ENCODE data around the gene MCTP1. TPM values are rescaled to one million over a fixed set of nuclear protein-coding genes. Genes with fewer than 3 reads are reported as not detected.
"Not testable (repeated sequence)": the region's sequence is repeated elsewhere in the genome, so short reads cannot be mapped to it uniquely, and the experiment has no call there.

Gene MCTP1
- total and polyA plus RNA-seq, 4 donors = 8.2 to 54.6 (median 12.3) TPM

DNA sequence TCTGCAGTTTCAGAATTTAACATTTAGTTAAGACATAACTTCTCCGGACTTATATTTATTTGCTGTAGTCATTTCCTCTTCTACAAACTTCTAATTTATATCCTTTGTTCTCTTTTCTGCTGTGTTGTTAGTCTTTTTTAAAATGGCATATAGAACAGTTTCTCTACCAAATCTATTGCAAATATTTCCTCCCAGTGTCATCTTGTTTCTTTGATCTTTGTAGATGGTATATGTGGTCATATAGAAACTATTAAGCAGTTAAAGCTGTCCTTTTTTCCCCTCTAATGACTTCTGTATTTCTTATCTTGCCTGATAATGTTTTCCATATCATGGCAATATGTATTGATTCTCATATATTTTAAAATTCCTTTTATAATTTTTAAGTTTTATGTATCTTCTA, 264.5 kb downstream of the MCTP1 start:
- H3K36me3 ChIP-seq (ENCODE audit: control insufficient read depth, insufficient read depth, low read length) = no peaks in the 10 kb centered on the region
- no peaks in the 10 kb centered on the region for H3K4me1 ChIP-seq (ENCODE audit: control insufficient read depth, insufficient read depth, low read length)
- H3K27me3 ChIP-seq (ENCODE audit: control insufficient read depth, insufficient read depth, low read length) = no peaks in the 10 kb centered on the region
- WGBS (ENCODE audit: insufficient coverage) = no CpG with 5 or more reads among the region's 1 CpG
- H3K27ac ChIP-seq (ENCODE audit: low read depth, low read length) = no peak overlapping the region
- DNase-seq (ENCODE audit: low read depth in 4 of 6, low spot score in 6 of 6) = no peak
- no peak overlapping the region for H3K4me3 ChIP-seq (ENCODE audit: low read depth, low read length)
- H3K9me3 ChIP-seq (ENCODE audit: control insufficient read depth, insufficient read depth, low read length) = no peaks in the 10 kb centered on the region

DNA sequence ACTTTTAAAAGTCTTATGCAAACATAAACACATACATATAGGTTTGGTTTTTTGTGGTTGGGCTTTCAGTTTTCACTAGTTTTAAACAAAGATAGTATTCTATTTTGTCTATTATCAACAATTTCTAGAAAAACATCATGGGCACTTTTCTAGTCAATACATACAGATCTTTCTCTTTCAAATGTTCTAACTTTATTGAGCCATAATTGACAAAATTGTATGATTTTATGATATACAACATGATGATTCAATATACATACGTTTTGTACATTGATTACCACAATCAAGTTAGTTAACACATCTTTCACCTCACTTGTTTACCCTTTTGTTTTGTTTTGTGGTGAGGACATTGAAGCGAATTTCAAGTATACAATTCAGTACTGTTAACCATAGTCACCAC, 265.9 kb downstream of the MCTP1 start:
- Histone ChIP-seq H3K4me1 (ENCODE audit: control insufficient read depth, insufficient read depth, low read length) (no peaks in the 10 kb centered on the region), H3K36me3 (ENCODE audit: control insufficient read depth, insufficient read depth, low read length) (no peaks in the 10 kb centered on the region), H3K27ac (ENCODE audit: low read depth, low read length) (no peak overlapping the region), H3K4me3 (ENCODE audit: low read depth, low read length) (no peak overlapping the region), H3K27me3 (ENCODE audit: control insufficient read depth, insufficient read depth, low read length) (no peaks in the 10 kb centered on the region), H3K9me3 (ENCODE audit: control insufficient read depth, insufficient read depth, low read length) (no peaks in the 10 kb centered on the region)
- no CpG with 5 or more reads among the region's 2 CpGs for WGBS (ENCODE audit: insufficient coverage)
- DNase-seq (ENCODE audit: low read depth in 4 of 6, low spot score in 6 of 6) = no peak

DNA sequence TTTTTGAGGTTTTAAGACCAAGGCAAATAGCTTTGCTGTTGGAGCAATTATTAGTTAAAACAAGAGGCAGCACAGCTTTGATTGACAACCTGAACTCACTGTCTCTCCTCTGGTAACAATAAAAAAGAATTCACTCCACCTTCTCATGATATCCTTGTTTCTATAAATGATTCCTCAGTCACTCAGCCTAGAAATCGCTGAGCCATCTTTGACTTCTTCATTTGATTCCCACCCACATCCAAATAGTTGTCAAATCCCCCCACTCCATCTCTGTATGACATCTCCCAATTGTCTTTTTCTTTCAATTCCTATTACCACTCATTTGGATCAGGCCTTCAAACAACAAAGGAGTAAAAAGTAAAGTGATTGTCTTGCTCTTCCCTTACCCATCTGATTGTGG, 266.4 kb downstream of the MCTP1 start:
- H3K4me3 ChIP-seq (ENCODE audit: low read depth, low read length) = no peak overlapping the region
- WGBS (ENCODE audit: insufficient coverage) = 94% methylated on average over 1 of the region's 1 CpG
- H3K27ac ChIP-seq (ENCODE audit: low read depth, low read length) = no peak overlapping the region
- DNase-seq (ENCODE audit: low read depth in 4 of 6, low spot score in 6 of 6) = no peak
- no peaks in the 10 kb centered on the region for H3K27me3 ChIP-seq (ENCODE audit: control insufficient read depth, insufficient read depth, low read length)
- H3K4me1 ChIP-seq (ENCODE audit: control insufficient read depth, insufficient read depth, low read length) = no peaks in the 10 kb centered on the region
- no peaks in the 10 kb centered on the region for H3K9me3 ChIP-seq (ENCODE audit: control insufficient read depth, insufficient read depth, low read length)
- H3K36me3 ChIP-seq (ENCODE audit: control insufficient read depth, insufficient read depth, low read length) = no peaks in the 10 kb centered on the region

DNA sequence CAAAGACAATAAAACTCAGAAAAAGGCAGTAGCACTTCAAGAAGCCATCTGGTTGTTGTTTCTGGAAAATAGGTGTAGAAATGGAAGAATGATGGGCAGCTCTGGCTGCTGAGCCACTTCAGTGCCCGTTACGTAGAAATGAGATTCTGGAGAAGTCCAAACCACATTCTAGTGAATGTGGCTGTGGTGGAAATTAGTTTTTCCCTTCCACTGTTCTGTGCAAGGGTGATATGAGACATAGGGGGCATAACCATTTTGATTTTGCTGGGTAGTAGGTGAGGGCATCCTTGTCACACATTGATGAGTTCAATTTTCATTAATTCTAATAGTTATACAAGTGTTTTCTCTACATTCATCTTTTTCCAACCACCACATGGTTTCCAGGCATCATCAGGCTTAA, 275.1 kb downstream of the MCTP1 start:
- Histone ChIP-seq H3K9me3 (ENCODE audit: control insufficient read depth, insufficient read depth, low read length) (peaks cover 1% of the 10 kb centered on the region), H3K4me1 (ENCODE audit: control insufficient read depth, insufficient read depth, low read length) (no peaks in the 10 kb centered on the region), H3K4me3 (ENCODE audit: low read depth, low read length) (no peak overlapping the region), H3K36me3 (ENCODE audit: control insufficient read depth, insufficient read depth, low read length) (no peaks in the 10 kb centered on the region), H3K27ac (ENCODE audit: low read depth, low read length) (no peak overlapping the region), H3K27me3 (ENCODE audit: control insufficient read depth, insufficient read depth, low read length) (no peaks in the 10 kb centered on the region)
- 80% methylated on average over 1 of the region's 2 CpGs for WGBS (ENCODE audit: insufficient coverage)
- DNase-seq (ENCODE audit: low read depth in 4 of 6, low spot score in 6 of 6) = no peak

DNA sequence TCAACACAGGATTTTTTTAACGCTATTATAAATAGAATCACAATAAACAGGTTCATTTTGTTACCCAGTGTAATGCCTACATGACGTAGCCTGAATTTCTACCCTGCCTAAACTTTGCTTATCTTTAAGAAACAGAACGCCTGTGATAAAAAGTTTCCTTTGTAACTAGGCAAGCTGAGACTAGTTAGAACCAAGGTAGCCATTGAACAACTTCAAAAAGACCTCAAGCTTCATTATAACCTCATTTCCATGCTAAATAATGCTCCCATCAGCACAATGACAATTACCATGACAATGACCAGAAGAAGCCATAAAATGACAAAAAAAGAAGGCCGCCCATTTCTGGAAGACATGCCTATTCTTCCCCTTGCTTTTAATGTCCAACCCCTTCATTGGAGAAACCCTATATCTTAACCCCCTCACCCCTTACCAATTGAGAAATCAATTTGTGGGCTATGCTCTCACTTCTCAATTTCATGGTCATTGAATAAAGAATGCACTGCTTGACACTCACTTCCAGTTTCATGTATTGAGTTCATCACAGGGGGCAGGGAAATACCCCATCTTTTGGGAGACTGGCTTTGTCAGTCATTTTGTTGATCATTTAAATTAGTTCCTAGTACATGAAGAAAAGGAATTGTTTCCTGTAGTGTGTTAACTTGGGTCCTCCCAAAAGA, 276.8 kb downstream of the MCTP1 start:
- DNase-seq (ENCODE audit: low read depth in 4 of 6, low spot score in 6 of 6) = no peak
- Histone ChIP-seq H3K27me3 (ENCODE audit: control insufficient read depth, insufficient read depth, low read length) (no peaks in the 10 kb centered on the region), H3K27ac (ENCODE audit: low read depth, low read length) (no peak overlapping the region), H3K4me1 (ENCODE audit: control insufficient read depth, insufficient read depth, low read length) (no peaks in the 10 kb centered on the region), H3K9me3 (ENCODE audit: control insufficient read depth, insufficient read depth, low read length) (peaks cover 6% of the 10 kb centered on the region), H3K36me3 (ENCODE audit: control insufficient read depth, insufficient read depth, low read length) (no peaks in the 10 kb centered on the region), H3K4me3 (ENCODE audit: low read depth, low read length) (no peak overlapping the region)
- WGBS (ENCODE audit: insufficient coverage) = 13% methylated on average over 1 of the region's 4 CpGs

DNA sequence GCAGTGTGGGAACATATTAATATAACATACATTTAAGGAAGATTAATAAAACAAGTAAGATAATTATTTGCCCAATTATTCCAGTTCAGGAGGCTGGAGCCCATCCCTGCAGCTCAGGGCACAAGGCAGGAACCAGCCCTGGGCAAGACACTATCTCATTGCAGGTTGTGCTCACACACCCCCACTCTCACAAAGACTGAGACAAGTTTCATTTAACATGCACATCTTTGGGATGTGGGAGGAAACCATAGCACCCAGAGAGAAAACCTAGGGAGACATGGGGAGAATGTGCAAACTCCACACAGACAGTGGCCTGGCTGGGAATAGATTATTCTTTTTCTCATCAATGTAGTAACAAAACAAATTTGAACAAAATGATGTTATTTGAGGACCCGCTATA, 279.1 kb downstream of the MCTP1 start:
- no peaks in the 10 kb centered on the region for H3K36me3 ChIP-seq (ENCODE audit: control insufficient read depth, insufficient read depth, low read length)
- no peaks in the 10 kb centered on the region for H3K4me1 ChIP-seq (ENCODE audit: control insufficient read depth, insufficient read depth, low read length)
- no peak overlapping the region for H3K27ac ChIP-seq (ENCODE audit: low read depth, low read length)
- WGBS (ENCODE audit: insufficient coverage) = no CpG with 5 or more reads among the region's 1 CpG
- no peaks in the 10 kb centered on the region for H3K27me3 ChIP-seq (ENCODE audit: control insufficient read depth, insufficient read depth, low read length)
- DNase-seq (ENCODE audit: low read depth in 4 of 6, low spot score in 6 of 6) = no peak
- no peak overlapping the region for H3K4me3 ChIP-seq (ENCODE audit: low read depth, low read length)
- peaks cover 6% of the 10 kb centered on the region for H3K9me3 ChIP-seq (ENCODE audit: control insufficient read depth, insufficient read depth, low read length)

- no peak overlapping the region for H3K27ac ChIP-seq (ENCODE audit: low read depth, low read length)
- no peaks in the 10 kb centered on the region for H3K36me3 ChIP-seq (ENCODE audit: control insufficient read depth, insufficient read depth, low read length)
- 100% methylated on average over 2 of the region's 7 CpGs for WGBS (ENCODE audit: insufficient coverage)
- H3K4me1 ChIP-seq (ENCODE audit: control insufficient read depth, insufficient read depth, low read length) = no peaks in the 10 kb centered on the region
- no peaks in the 10 kb centered on the region for H3K27me3 ChIP-seq (ENCODE audit: control insufficient read depth, insufficient read depth, low read length)
- H3K9me3 ChIP-seq (ENCODE audit: control insufficient read depth, insufficient read depth, low read length) = no peaks in the 10 kb centered on the region
- no peak for DNase-seq (ENCODE audit: low read depth in 4 of 6, low spot score in 6 of 6)
- H3K4me3 ChIP-seq (ENCODE audit: low read depth, low read length) = no peak overlapping the region
These were observed 286.2 kb downstream of the MCTP1 start for GRCh38 chr5:94998670-94999069.

DNA sequence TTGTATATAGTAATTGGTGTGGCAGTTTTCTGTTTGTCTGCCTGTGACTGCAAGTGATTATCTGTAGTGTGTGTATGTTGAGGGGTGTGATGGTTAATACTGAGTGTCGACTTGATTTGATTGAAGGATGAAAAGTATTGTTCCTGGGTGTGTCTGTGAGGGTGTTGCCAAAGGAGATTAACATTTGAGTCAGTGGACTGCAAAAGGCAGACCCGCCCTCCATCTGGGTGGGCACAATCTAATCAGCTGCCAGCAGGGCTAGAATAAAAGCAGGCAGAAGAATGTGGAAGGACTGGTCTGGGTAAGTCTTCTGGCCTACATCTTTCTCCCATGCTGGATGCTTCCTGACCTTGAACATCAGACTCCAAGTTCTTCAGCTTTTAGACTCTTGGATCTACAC, 290.4 kb downstream of the MCTP1 start:
- DNase-seq (ENCODE audit: low read depth in 4 of 6, low spot score in 6 of 6); H3K27ac ChIP-seq (ENCODE audit: low read depth, low read length); H3K36me3 ChIP-seq (ENCODE audit: control insufficient read depth, insufficient read depth, low read length); H3K4me1 ChIP-seq (ENCODE audit: control insufficient read depth, insufficient read depth, low read length); H3K9me3 ChIP-seq (ENCODE audit: control insufficient read depth, insufficient read depth, low read length); H3K27me3 ChIP-seq (ENCODE audit: control insufficient read depth, insufficient read depth, low read length); H3K4me3 ChIP-seq (ENCODE audit: low read depth, low read length): not testable (repeated sequence)
- WGBS (ENCODE audit: insufficient coverage) = 64% methylated on average over 2 of the region's 2 CpGs

- H3K36me3 ChIP-seq (ENCODE audit: control insufficient read depth, insufficient read depth, low read length) = no peaks in the 10 kb centered on the region
- no peaks in the 10 kb centered on the region for H3K27me3 ChIP-seq (ENCODE audit: control insufficient read depth, insufficient read depth, low read length)
- DNase-seq (ENCODE audit: low read depth in 4 of 6, low spot score in 6 of 6) = peak in 3 of 6 donors; percentile 7 to 74 (median 27)
- no peaks in the 10 kb centered on the region for H3K4me1 ChIP-seq (ENCODE audit: control insufficient read depth, insufficient read depth, low read length)
- H3K9me3 ChIP-seq (ENCODE audit: control insufficient read depth, insufficient read depth, low read length) = no peaks in the 10 kb centered on the region
- WGBS (ENCODE audit: insufficient coverage) = no CpG with 5 or more reads among the region's 1 CpG
- no peak overlapping the region for H3K4me3 ChIP-seq (ENCODE audit: low read depth, low read length)
- H3K27ac ChIP-seq (ENCODE audit: low read depth, low read length) = no peak overlapping the region
These were observed 291.4 kb downstream of the MCTP1 start for GRCh38 chr5:94993491-94993890.

GRCh38 chr5:94992325-94992724, 292.6 kb downstream of the MCTP1 start:
- no peaks in the 10 kb centered on the region for H3K27me3 ChIP-seq (ENCODE audit: control insufficient read depth, insufficient read depth, low read length)
- H3K9me3 ChIP-seq (ENCODE audit: control insufficient read depth, insufficient read depth, low read length) = no peaks in the 10 kb centered on the region
- no peaks in the 10 kb centered on the region for H3K4me1 ChIP-seq (ENCODE audit: control insufficient read depth, insufficient read depth, low read length)
- H3K27ac ChIP-seq (ENCODE audit: low read depth, low read length) = no peak overlapping the region
- peak in 1 of 6 donors; percentile 12 for DNase-seq (ENCODE audit: low read depth in 4 of 6, low spot score in 6 of 6)
- H3K4me3 ChIP-seq (ENCODE audit: low read depth, low read length) = no peak overlapping the region
- H3K36me3 ChIP-seq (ENCODE audit: control insufficient read depth, insufficient read depth, low read length) = no peaks in the 10 kb centered on the region
- 80% methylated on average over 2 of the region's 2 CpGs for WGBS (ENCODE audit: insufficient coverage)

All from spinal cord (tissue), 10 donors.